ENCODE results near the gene SND1.
"Not testable (repeated sequence)": the region's sequence is repeated elsewhere in the genome, so short reads cannot be mapped to it uniquely, and the experiment has no call there.

Gene SND1

GRCh38 chr7:127897704-127898454 lies 245.9 kb downstream of the SND1 start:
- no peak for TF ChIP-seq CTCF (IDR thresholded peaks at IDR 0.05; ENCODE audit: borderline replicate concordance, control extremely low read depth, extremely low read depth, insufficient read depth, missing control alignments)
- no peak for DNase-seq (ENCODE audit: low spot score)
- in situ Hi-C loops (cut with MboI; ENCODE audit: low sequenced_read_pairs, unreplicated experiment), result no loop called here

- in situ Hi-C loops (cut with MboI; ENCODE audit: low sequenced_read_pairs, unreplicated experiment), result no loop called here
- TF ChIP-seq CTCF (IDR thresholded peaks at IDR 0.05; ENCODE audit: borderline replicate concordance, control extremely low read depth, extremely low read depth, insufficient read depth, missing control alignments), result no peak
- DNase-seq (ENCODE audit: low spot score), result no peak
Measured at GRCh38 chr7:127899411-127899810, 247.4 kb downstream of the SND1 start.

GRCh38 chr7:127900141-127900540 lies 248.1 kb downstream of the SND1 start:
- TF ChIP-seq CTCF (IDR thresholded peaks at IDR 0.05; ENCODE audit: borderline replicate concordance, control extremely low read depth, extremely low read depth, insufficient read depth, missing control alignments), result no peak
- DNase-seq (ENCODE audit: low spot score), result no peak
- in situ Hi-C loops (cut with MboI; ENCODE audit: low sequenced_read_pairs, unreplicated experiment), result no loop called here

GRCh38 chr7:127900732-127901685 lies 249.0 kb downstream of the SND1 start:
- no peak for TF ChIP-seq CTCF (IDR thresholded peaks at IDR 0.05; ENCODE audit: borderline replicate concordance, control extremely low read depth, extremely low read depth, insufficient read depth, missing control alignments)
- in situ Hi-C loops (cut with MboI; ENCODE audit: low sequenced_read_pairs, unreplicated experiment), result no loop called here
- DNase-seq (ENCODE audit: low spot score), result no peak

GRCh38 chr7:127901895-127902703 lies 250.1 kb downstream of the SND1 start:
- no peak for TF ChIP-seq CTCF (IDR thresholded peaks at IDR 0.05; ENCODE audit: borderline replicate concordance, control extremely low read depth, extremely low read depth, insufficient read depth, missing control alignments)
- in situ Hi-C loops (cut with MboI; ENCODE audit: low sequenced_read_pairs, unreplicated experiment), result no loop called here
- no peak for DNase-seq (ENCODE audit: low spot score)

- in situ Hi-C loops (cut with MboI; ENCODE audit: low sequenced_read_pairs, unreplicated experiment); DNase-seq (ENCODE audit: low spot score): not testable (repeated sequence)
Measured at GRCh38 chr7:127902753-127903152, 250.8 kb downstream of the SND1 start.

Data from GM13976 (cell line).